OCI-M2 (cell line): ENCODE data around the gene APAF1.

Experiments
- DNase-seq: peaks from one replicate; lab custom pipeline; 2025; ENCODE audit not compliant: unreplicated experiment; lab: John Stamatoyannopoulos, UW

The APAF1 gene

DNA sequence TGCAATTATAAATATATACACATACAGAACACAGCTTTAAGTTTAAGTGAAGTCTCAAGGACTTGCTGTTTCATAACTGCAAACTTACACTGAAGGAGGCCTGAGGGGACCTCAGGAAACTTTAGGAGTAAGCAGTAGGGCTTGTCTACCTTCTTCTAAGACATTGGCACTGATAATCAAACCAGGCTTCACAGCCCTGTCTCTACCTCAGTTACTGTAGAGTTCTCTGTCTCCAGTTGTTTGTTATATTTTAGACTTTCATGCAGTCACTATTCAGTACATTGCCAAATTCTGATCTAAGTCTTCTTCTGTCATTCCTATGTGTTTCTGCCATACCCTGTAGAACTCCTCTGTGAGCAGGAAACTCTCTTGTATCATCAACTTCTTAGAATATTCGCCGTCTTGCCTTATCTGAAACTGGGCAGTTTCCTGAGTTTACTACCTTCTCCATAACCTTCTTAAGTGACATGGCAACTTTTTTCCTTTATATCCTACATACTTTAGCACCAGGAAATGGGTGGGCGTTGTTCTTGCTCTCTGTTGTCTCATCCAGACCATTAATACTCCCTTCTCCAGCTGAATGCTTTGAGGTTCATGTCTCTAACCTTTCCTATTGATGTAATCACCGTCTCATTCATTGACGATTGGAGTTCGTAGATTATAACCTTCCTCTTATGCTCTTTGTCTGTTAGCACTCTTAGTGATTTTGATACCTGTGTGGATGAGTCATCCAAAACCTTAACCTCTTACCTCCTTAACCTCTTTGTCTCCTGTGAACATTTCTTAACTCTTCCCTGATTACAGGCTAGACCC is 11.4 kb downstream of the APAF1 start:
- no peak for DNase-seq

DNA sequence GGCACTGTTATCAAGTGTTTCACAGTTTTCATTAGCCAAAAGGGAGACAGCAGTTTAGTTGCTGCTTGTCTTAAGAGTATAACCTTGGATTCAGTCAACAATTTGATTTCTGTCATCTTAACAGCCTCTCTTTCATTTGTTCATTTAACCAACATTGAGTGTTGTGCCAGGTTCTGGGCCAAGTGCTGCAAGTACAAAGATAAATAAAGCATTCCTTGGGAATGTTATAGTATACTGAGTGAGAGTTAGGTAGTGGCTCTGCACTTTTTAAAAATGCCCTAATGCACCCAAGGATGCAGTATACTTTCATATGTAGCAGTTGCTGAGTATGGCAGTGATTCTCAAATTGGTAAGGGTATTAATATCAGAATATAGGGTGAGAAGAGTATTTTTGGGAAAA is 15.4 kb downstream of the APAF1 start:
- no peak for DNase-seq

DNA sequence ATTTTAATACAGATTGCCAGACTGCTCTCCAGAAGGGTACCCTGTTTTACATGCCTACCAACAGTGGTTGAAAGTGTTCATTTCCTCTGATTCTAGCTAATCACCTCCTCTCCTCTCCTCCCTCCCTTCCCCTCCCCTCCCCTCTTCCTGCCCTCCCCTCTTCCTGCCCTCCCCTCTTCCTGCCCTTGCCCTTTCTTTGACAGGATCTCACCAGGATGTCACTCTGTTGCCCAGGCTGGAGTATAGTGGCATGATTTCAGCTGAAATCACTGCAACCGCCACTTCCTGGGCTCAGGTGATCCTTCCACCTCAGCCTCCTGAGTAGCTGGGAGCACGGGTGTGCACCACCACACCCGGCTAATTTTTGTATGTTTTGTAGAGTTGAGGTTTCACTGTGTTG is 24.7 kb downstream of the APAF1 start:
- DNase-seq, result no peak

DNA sequence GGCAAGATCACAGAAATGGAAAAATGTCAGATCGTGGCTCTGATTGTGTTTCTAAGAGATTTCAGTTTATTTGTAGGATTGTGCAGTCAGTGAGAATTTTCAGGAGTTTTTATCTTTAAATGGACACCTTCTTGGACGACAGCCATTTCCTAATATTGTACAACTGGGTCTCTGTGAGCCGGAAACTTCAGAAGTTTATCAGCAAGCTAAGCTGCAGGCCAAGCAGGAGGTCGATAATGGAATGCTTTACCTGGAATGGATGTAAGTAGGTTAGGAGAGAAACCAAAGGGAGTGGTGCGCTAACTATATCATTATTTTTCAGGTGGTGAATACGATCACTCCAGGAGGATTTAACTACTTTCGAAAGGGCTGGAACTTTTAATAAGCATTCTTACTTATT is 26.4 kb downstream of the APAF1 start:
- no peak for DNase-seq

DNA sequence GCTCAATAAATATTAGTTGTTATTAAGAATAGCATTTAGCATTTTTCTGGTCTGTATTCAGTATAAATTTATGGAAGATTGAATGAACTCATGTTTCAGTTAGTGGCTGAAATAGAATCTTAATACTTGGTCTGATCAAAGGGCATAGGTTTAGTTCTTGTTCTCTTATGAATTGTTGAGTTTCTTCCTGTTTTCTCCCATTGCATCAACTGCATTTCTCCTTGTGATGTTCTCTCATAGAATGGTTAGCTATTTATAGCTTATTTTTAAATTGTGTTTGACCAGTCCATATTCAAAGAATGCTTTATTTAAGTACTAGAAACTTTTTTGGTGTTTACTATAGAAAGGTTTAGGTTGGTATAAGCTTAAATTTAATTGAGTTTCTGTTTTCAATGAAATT is 29.8 kb downstream of the APAF1 start:
- no peak for DNase-seq

DNA sequence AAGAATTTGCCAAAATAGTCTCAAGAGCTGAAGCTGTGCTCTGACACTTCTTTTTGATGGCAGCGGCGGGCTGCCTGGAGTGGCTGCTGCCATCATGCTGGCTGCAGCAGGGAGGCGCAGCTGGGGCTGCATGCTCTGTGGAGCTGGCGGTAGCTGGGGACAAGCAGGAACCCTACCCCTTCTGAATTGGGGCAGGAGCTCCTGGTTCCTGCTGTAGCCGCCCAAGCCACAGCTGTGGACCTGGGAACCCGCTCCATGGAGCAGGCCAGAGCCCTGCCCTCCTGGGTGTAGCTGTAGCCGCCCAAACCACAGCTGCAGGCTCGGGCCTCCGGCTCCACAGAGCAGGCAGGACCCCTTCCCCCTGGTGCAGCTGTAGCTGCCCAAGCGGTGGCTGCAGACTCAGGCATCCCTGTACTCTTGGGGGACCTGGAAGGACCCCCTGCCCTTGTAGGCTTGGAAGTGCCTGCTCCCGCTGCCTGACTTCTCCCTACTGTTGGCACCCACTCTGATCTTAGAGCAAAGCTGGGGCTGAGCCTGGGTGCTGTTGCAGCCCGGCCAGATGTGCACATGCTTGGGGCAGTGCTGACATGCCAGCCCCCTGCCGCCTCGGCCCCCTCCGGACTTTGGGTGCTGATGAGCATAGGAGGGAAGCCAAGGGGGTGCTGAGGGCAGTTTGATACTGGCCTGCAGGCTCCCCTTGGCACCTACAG is 33.3 kb downstream of the APAF1 start:
- DNase-seq, result no peak

DNA sequence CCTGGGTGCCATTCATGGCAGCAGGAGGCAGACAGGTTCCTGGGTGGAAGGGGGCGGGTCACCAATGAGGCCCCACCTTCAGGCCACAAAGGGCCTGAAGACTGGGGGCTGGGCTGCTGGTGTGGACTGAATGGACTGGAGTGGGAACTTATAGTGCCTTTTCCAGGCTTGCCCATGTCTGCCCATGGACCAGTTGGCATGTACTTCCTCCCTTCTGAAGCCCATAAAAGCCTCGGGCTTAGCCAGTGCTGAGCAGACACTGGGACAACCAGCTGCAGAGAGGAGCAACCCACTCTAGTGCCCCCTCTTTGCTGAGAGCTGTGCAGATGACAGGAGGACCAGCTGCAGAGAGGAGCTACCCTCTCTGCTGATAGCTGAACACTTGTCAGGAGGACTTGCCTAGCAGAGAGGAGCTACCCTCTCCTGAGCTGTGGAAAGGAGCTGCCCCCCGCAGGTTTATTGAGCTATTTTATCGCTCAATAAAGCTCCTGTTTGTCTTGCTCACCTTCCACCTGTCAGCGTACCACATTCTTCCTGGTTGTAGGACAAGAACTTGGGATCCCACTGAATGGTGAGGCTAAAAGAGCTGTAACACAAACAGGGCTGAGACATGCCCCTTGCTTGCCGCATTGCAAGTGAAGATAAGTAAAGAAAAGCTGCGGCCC is 34.0 kb downstream of the APAF1 start:
- DNase-seq, result no peak

DNA sequence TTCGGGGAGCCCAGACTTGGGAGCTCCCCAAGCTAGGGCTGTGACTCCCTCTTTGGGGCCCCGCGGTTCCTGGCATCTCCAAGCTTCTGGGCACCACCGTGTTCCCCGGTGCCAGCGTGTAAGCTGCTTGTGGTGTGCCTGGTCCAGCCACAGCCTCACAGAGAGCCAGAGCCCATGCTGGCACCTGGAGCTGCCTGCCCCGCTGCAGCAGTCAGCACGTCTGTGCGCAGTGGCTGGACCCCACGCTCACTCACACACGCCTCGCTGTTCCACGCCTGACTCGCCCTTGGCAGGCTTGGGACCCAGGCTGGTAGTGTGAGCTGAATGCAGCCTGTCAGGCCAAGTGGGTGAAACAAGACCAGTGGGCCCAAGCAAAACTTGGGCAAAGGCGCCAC is 34.5 kb downstream of the APAF1 start:
- no peak for DNase-seq

DNA sequence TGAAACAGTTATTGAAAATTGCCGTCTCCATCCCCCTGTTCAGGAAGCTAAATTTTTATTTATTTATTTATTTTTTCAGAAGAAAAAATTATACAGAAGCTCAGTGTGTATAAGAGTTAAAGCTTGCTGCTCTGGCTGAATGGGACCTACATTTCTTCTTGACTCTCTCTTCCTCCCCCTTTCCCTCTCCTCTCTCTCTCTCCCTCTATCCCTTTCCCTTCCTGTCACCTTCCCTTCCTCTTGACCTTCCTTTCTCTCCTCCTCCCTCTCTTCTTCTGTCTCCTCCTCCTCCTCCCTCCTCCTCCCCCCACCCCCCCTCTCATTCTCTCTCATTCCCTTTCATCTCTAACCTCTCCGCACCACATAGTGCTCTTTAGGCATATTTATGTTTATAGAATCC is 39.1 kb downstream of the APAF1 start:
- DNase-seq, result no peak

DNA sequence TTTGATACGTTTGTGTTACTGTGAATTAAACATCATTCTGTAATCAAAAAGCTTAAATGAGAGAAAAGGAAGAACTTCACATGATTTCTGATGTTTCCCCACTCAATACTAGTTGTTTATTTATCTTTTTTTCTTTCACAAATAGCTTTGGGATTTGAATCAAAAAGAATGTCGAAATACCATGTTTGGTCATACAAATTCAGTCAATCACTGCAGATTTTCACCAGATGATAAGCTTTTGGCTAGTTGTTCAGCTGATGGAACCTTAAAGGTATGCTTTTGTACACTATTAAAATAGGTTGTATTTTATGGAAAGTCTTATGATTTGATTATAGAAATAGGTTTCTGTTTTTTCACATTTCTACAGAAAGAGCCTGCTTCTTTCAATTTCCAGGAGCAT is 41.5 kb downstream of the APAF1 start:
- no peak for DNase-seq

DNA sequence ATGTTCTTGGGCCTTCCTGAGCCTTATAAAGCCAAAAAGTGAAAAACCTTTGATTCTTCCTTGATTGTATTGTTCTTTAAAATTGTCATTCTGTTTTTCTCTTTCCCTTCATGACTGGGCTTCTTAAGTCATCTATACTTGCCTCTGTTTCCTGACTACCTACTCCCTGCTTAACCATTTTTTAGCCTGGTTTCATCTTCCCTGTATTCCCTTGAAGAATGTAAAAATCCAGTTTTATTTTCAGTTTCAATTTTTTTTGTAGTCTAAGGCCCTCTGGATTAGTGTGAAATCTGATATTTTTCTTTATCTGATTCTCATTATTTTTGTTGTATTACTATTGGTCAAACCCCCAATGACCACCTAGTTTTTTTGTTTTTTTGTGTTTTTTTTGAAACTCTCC is 46.3 kb downstream of the APAF1 start:
- DNase-seq, result no peak

DNA sequence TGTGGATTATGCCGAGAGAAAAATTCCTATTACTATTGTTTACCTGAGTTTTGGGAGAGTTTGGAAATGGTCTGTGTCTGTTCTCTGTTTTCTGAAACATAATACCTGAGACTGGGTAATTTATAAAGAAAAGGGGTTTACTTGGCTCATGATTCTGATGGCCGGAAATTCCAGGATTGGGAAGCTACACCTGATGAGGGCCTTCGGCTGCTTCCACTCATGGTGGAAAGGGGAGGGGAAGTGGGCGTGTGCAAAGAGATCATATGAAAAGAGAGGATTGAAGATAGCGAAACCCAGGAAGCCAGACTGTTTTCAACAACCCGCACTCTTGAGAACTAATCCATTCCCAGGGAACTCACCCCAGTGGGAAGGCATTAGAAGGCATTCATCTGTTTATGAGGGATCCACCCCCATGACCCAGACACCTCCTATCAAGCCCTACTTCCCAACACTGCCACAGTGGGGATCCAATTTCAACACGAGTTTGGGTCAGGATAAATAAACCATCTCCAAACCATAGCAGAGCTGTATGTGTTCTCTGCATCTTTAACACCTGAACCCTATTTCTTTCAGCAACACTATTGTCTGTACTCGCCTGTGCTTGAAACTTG is 51.1 kb downstream of the APAF1 start:
- DNase-seq, result no peak

DNA sequence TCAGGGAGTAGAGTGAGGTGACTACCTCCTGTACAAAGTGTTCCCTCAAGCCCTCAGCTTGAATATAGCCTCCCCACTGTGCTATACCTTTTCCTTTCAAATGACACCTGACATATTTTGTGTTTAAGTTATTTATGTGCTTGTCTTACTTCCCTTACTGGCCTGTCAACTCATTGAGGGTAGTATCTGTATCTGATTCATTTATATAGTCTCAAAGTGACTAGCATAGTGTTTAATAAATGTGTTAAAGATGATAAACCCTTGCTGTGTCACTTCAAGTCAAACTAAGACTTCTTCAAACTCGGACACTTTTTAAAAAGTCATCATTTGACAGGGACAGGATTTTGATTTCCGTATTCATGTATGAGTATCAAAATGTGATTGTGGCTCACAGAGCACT is 52.1 kb downstream of the APAF1 start:
- DNase-seq, result no peak

DNA sequence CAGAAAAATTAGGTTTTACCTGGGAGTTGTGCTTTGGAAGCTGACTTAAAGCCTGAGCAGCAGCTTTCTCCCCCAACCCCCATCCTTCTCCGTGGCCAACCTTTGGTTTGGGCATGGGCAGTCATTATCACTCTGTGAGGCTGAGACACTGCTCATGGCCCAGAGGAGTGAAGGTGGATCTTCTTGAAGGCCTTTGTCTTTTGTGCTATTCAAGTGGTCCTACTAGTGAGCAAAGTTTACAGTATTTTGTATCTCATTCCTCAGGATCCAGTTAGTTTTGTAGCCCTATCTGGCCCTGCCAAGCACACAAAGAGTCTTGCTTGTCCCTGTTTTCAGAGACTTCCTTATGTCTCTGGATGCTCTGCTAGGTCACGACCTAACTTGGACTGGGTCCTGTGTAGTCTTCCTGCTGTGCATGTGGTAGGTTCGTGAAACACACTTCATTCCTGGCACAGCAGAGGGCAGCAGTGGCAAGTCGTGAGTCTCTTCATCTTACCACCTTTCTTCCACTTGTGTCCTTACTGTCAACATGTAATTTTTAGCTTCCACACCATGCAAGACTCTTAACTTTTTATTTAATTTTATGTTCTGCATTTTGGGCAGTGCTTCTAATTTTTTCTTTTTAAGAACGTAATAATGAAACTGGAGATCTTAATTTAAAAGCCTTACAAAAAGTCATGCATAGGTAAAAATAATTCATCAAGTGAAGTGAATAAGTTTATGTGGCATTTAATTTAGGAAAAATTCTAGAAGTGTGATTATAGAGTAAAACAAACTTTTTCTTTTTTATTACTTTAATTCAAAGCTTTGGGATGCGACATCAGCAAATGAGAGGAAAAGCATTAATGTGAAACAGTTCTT is 53.7 kb downstream of the APAF1 start:
- DNase-seq, result no peak

DNA sequence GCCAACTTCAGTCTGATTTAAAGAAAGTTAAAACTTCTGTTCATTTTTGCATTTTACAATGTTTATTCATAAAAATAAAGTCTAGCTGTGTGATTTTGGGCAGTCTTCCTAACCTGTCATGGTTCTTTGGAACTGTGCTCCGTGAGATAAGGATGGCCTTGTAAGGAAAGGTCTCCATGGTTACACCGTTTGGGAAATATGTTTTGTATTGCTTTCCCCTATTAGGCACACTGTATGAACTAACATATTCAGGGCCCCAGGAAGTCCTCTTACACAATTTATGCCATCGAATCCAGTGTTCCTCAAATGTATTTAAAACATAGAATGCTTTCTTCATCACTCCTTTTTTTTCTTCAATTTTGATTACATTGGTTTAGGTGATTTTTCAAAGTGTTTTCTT is 54.5 kb downstream of the APAF1 start:
- no peak for DNase-seq

DNA sequence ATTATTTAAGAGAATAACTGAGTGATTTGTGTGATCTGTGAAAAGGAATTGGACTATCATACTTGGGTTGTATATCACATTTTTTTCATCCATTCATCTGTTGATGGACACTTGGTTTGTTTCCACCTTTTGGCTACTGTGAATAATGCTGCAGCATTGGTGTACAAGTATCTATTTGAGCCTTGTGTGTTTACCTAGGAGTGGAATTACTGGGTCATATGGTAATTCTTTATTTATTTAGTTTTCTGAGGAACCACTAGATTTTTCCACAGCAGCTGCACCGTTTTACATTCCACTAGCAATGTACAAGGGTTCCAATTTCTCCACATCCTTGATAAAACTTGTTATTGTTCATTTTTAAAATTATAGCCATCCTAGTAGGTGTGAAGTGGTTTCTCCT is 56.1 kb downstream of the APAF1 start:
- no peak for DNase-seq

DNA sequence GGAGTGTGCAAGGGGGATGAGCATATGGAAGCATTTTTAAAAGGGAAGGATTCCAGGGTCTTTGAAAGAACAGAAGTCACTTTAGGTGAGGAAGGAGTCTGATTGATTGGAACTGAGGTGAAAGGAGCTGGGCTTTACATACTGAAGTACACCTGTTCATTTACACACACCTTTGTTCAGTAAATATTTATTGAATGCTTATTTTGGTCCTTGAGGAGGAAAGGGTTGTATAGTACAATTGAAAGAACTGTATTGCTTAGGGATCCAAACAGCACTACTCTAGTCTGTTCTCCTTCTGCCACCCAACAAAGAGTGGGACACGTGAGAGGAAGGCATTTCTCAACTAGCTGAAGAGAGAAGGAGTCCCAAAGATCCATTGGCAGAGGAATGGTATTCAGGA is 63.9 kb downstream of the APAF1 start:
- no peak for DNase-seq

DNA sequence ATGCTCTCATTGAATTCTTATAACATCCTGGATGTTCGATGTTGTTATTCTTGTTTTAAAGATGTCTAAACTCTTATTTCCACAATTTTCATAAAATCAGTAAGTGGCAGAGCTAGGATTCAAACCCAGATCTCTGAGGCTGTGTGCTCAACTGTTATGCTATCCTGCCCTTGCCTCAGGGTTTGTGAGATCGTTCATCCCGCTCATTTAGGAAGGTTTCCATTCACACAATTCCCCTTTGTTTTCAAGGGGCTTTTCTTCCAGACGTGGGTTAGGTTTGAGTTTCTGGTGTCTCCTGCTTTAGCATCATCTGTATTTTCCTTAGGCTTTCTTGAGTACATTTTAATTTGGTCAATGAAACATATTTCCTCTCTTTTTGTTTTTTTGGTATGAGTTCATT is 69.3 kb downstream of the APAF1 start:
- no peak for DNase-seq

DNA sequence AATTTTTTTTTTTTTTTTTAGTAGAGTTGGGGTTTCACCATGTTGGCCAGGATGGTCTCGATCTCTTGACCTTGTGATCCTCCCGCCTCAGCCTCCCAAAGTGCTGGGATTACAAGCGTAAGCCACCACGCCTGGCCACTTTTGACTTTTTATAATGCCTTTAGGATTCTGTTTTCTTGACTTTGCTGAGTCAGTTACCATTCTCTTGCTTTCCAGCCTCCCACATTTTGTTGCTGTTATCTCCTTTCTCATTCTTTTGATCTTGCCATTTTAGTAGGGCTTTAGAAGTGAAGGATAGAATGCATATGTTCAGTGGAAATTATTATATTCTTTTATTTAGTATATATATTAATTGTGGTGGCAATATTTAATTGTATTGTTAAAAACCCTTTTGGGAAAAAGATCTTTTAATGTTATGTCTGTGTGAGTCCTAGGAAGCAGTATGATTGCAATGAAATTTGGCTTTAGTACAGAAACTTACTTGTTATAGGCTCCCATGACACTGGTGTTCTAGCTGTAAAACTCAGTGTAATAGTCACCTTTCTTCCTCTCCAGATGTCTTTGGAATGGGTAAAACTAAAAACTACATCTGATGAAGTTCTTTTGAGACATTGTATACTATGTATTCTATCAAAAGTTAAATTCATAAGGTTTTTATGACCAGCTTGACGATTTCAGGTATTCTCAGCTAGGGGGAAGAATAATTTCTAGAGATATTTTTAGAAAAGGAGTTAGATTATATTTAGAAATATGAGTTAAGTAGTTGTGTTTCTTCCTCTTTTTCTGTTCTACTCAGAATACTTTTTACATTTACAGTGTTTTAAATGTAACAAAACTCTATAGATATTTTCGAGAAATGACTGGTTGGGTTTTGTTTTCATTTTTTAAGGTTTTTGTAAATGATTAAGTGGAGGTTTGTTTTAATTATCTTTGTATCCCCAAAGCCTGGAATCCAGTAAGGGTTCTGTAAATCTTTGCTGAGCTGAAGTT is 74.7 kb downstream of the APAF1 start:
- no peak for DNase-seq
